Stimulated activated CD8-positive, alpha-beta memory T cell treated with anti-CD3 and anti-CD28 coated beads, Interleukin-4, amount 100 ng/mL, for 4 hours (primary cell): ENCODE results near the gene CACNA2D4.

Source experiments
- DNase-seq, 2 donors: peaks; one replicate each; pipeline ENCODE4 v3.0.0-alpha.2; 2020; ENCODE audit warnings: low read depth in 2 of 2, low spot score in 1 of 2

CACNA2D4 gene

DNA sequence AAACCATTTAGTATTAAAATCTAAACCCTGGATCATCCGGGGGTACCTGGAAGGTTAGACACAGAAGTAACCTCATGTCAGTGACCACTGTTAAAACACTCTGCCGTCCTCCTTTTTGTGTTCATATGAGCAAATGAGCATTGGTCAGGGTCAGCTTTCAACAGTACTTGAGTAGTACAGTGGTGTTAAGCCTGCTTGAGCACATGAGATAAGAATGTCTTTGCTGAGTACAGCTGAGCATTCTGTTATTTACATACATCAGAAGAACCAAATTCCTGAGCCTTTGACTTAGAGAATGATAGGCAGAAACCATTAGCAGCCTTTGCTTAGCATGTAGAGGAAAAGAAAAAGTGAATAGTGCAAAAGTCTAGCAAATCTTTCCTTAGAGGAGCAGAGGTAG, 136.7 kb downstream of the CACNA2D4 start:
- DNase-seq: no peak

DNA sequence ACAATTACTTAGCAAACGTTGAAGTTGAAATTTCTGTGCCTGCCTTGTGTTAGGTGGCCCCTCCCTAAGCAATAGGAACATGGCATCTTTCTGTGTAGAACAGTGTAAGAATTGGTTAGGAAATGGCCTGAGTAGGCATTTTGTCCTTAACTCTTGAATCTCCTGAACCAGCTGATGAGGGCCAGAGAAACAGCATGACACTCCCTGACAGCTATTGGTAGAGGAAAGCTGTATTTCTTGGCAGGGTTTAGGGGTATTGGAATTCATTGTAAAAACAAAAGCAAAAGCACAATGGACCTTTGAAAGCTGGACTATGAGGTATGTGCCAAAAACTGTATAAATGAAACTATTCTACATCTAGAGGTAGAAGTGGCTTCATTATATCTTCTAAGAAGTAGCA, 138.7 kb downstream of the CACNA2D4 start:
- DNase-seq: no peak

DNA sequence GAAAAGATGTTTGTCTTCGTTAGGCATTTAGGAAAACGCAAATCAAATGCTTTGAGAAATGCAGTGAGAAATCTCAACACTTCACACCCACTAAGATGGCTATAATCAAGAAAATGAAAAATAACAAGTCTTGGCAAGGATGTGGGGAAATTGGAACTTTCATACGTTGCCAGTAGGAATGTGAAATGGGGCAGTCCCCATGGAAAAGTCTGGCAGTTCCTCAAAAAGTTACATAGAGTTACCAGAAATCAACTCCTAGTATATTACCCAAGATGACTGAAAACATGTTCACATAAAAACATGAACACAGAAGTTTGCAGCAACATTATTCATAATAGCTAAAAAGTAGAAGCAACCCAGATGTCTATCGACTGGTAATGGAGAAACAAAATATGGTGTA, 139.5 kb downstream of the CACNA2D4 start:
- DNase-seq: no peak

DNA sequence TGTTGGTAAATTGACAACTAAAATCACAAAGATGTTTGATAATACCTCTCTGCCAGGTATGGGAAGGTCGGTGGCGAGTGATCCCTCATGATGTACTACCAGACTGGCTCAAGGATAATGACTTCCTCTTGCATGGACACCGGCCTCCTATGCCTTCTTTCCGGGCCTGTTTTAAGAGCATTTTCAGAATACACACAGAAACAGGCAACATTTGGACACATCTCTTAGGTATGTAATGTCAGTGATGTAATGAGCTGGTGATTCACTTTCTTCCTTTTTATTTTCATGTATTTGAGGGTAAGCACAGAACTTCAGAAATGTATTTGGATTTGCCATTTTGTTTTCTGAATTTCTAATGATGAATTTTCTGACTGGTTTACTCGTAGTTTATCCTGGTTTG, 140.7 kb downstream of the CACNA2D4 start:
- DNase-seq: no peak

DNA sequence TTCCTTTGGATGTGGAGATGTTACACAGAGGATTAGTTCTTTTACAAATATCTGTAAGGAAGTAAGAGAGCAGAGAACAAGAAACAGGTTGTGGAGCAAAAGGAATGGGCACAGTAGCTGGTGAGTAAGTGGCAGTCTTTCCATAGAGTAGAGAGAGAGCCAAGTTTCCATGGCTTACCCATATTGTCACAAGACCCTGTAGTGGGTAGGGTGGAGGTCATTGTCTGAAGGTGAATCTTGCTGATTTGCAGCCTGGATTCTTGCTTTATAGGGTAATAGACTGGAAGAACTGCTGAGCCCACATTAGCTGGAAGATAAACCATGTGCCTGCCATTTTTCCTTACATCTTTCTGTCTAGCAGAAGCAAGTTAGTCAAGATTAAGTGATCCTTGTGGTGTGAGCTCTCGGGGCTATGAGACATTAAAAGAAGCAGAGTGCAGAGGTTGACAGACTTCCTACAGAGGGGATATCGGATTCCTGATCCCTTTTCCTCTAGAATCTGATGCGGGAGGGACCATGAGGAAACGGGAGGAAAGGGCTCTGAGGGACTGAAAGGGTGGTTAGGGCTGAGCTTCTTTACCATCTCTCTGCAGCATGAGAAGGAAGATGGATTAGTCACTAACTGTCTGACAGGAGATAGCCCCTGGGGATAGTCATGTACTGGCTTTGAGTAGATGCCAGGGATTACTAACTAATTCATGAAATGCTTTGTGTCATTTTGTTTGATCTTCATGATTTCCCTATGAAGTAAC, 142.1 kb downstream of the CACNA2D4 start:
- no peak for DNase-seq

DNA sequence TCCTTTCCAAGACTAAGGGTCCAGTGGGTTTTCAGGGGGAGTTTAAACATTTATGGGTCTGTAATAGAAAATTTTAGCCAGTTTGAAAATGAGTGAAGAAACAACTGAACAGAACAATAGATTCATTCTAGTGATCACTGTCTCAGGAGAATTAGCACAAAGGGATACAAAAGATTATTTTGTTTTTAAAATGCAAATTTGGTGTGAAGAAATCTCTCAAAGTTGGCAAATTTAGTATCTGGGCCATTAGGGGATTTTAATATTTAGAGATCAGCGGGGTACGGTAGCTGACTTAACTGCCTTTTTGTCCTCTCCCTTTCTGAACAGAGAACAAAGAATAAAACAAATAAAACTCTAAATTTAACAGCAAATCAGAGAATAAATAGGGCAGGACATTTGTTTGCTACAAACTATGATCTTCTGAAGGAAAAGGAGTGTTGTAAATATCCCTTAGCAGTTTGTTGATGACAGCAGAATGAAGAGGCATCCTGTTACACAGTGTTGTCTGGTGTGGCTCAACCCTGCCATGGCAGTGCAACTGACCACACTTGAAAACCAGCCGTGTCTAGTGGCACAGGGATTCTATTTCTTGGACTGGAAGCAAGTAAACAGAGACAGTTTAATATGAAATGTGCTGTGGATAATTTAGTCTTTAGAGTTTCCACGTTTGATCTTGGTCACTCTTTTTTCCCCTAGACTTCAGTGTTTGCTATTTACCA, 144.4 kb downstream of the CACNA2D4 start:
- DNase-seq: no peak

DNA sequence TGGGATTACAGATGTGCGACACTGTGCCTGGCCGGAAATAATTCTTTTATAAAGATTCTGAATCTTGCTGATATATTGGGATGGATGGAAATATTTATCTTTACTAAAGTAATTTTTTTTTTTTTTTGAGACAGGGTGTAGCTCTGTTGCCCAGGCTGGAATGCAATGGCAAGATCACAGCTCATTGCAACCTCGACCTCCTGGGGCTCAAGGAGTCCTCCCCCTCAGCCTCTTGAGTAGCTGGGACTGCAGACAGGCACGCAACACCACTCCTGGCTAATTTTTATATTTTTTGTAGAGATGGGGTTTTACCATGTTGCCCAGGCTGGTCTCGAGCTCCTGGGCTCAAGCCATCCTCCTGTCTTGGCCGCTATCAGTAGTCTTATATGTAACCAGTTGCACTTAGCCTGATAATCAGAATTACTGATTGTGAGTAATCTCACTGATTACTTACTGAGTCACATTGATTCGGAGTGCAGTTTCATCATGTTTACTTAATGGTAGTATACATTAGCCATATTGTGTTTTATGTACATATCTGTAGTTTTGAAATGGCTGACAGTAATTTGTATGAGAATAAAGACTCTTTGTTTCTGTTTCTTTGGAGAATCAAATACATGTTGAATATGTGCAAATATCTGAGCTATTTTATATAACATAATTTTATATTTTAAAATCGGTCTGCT, 148.5 kb downstream of the CACNA2D4 start:
- no peak for DNase-seq

DNA sequence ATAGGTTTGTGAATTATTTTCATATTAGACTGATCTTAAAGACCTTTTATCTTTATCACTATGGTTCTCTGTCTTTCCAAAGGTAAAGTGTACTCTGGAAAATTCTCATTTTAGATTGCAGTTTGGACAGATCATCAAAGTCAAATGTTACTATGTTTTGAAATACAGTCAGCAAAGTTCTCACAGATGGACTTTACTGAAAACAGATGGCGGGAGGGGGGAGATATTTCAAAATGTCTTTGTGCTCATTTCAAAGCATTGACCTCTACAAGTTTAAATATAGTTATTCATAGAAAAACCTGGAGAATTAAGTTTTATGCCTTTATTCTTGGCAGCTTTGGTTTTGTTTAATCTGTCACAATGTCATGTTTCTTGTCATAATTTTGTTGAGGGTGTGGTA, 149.8 kb downstream of the CACNA2D4 start:
- no peak for DNase-seq

DNA sequence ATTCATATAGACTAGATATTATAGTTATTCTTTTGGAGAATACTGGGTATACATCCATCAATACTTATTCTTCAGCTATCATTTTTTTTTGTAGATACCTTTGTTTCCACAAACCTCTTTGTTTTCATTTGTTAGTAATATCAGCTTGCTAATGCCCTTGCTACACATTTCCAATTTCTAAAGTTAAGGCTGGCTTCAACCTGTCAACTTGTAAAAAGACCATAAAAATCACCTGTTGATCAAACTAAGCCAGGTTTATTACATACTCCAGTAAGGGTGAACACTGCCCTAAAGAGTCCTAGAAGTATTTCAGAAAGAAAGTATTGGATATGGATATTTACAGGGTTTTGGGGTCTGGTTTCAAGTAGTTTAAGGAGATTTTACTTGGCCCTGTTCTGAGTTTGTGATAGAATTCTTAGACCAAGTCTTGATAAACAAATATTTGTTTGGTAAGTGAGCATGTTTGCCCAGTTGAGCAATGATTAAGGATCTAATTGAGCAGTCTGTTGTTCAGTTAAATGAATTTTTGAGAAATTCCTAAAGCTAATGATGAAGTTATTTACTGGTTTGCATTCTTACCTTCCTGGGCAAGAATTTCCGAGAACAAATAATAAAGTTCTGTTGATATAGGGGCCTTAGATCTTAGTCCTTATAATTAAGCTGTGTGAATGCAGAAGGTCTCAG, 150.9 kb downstream of the CACNA2D4 start:
- no peak for DNase-seq

DNA sequence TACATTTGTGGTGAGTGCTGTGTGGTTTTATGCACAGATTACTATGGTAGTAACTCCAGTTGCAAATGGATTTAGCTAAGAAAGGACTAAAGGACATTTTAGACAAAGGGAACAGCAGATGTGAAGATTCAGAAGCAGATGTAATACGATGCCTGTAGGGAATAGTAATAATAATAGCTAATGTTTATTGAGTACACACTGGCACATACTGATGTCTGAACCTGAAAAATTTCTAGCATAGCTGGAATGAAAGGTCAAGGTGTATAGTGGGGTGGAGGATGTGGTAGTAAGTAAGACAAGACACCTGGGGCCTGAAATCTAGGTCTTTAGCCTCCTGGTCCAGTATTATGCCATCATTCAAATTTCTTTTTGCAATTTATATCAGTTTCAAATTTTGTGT, 152.3 kb downstream of the CACNA2D4 start:
- DNase-seq: no peak

DNA sequence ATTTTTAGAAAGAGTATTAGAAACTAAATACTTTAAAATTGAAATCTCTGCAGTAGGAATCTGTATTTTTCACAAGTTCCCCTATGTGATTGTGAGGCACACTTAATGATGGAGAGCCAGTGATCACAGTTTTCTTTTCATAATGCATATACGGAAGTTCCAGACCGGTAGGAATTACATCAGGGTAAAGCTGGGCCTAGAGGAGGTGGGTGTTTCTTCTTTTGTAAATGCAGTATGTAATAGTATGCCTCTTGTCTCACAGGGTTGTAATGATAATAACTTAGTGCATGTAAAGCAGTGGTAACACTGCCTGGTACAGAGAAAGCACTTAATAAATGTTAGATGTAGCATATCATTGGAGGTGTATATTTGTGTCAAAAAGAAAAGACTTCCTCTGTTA, 155.3 kb downstream of the CACNA2D4 start:
- DNase-seq: no peak

DNA sequence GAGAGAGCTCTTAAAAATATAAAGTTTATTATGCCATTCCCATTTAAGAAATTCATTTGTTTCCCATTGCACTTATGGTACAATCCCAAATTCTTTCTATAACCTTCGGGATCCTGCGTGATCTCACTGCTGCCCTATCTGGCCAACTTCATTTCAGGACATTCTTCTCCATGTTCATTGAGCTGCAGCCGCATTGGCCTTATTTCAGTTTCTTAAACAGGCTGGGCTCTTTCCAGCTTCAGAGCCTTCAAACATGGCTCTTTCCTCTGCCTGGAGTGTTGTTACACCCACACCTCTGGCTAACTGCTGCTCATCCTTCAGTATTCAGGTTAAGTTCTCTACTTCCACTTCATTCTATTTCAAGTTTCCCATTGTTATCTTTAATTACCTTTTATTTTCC, 156.6 kb downstream of the CACNA2D4 start:
- DNase-seq: no peak

DNA sequence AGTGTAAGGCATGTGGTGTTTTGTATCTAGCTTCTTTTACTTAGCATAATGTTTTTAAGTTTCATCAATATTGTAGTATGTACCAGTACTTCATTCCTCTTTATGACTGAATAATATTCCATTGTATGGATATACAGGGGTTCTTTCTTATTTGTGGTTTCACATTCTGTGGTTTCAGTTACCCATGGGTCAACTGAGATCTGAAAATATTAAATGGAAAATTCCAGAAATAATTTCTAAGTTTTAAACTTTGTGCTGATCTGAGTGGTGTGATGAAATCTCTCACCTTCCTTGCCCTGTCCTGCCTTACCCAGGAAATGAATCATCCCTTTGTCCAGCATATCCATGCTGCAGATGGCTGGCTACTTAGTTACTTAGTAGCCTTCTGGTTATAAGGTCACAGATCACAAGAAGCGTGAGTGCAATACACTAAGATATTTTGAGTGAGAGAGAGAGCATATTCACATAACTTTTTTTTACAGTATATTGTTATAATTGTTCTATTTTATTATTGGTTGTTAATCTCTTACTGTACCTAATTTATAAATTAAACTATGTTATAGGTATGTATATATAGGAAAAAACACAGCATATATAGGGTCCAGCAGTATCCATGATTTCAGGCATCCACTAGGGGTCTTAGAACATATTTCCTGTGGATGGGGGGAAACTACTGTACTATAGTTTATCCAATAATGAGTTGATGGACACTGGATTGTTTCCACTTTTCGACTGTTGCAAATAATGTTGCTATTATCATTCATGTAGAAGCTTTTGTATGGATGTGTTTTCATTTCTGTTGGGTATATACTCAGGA, 157.7 kb downstream of the CACNA2D4 start:
- DNase-seq: no peak

DNA sequence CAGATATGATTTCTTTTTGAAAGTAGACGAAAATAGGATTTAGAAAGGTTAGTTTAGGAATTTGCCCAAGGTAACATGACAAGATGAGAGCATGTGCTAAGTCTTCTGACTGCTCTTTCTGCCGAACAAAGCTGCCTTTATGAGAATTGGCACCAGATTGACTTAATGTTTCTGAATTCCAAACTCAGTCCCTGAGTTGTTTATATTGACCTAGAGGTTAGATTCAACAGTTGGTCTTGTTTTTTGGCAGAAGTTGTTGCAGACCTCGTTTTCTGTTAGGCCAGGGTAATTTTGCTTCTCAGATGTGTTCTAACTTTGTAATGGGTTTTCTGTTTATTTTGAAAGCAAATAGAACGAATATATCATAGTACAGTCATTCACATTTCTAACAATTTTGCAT, 159.6 kb downstream of the CACNA2D4 start:
- DNase-seq: no peak

DNA sequence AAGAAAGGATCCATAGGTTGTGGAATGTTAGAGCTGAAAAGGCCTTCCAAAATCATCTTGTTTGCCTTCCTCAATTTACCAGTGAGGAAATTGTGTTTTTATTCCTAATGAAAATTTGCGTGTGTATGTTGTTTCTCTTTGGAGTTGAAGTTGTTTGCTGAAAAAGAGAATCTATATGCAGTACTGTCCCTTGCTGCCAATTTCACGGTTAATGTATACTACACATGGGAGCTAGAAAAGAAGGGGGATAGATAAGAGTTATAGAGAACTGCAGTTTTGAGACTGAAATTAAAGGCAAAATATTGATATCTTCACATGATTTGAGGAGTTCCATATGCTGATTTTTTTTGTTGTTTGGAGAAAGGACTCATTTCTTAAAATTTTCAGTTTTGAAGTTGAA, 160.1 kb downstream of the CACNA2D4 start:
- DNase-seq: no peak

DNA sequence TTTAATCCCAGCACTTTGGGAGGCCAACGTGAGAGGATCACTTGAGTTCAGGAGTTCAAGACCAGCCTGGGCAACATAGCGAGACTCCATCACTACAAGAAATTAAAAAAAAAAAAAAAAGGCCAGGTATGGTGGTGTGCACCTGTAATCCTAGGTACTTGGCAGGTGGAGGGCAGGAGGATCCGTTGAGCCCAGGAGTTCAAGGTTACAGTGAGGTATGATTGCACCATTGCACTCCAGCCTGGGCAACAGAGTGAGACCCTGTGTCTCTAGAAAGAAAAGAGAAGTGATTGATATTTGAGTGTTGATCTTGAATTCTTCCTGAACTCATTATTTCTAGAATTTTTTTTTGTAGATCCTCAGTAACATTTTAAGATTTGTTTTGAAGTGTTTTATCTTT, 168.2 kb downstream of the CACNA2D4 start:
- DNase-seq: no peak

DNA sequence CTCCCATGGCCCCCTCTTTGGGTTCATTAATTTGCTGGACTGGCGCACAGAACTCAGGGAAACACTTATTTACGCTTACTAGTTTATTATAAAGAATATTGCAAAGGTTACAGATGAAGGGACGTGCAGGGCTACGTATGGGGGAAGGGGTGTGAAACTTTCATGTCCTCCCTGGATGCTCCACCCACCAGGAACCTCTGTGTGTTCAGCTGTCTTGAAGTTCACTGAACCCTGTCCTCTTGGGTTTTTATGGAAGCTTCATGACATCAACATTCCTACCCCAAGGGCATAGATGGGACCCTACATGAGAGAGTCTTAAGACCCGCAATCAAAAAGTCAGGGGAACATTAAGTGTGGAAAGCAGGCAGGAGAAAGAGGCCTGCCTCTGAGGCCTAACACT, 169.4 kb downstream of the CACNA2D4 start:
- no peak for DNase-seq

DNA sequence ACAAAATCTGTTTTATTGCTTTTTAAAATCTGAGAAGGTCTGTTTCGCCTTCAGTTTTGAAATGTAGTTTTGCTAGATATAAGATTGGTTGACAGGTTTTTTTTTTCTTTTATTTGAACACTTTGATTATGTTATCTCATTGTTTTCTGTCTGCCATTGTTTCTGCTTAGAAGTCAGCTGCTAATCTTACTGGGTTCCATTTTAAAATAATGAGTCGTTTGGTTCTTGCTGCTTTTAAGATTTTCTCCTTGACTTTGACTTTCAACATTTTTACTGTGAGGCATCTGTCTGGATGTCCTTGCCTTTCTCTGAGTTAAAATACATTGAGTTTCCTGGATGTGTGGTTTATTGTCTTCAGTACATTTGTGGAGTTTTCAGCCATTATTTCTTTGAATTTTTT, 170.8 kb downstream of the CACNA2D4 start:
- no peak for DNase-seq

DNA sequence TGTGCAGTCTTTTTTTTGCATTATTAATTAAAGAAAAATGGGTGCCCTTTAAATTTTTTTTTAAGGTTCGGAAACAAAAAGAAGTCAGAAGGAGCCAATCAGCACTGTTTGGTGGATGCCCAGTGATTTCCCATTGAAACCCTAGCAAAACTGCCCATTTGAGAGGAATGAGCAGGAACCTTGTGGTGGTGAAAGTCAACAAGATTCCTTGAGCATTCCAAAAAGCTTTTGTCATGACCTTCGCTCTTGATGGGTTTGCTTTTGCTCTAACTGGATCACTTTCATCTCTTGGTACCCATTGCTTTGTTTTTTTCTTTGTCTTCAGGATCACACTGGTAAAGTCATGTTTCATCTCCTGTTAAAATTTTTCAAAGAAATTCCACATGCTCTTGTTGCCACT, 173.5 kb downstream of the CACNA2D4 start:
- no peak for DNase-seq
